GM20000 (cell line): ENCODE data around the gene ARHGEF16.

Experiments used
- DNase-seq: peaks from one replicate; pipeline ENCODE4 v3.0.0; 2012; ENCODE audit warnings: low spot score
- TF ChIP-seq, protein P1 (sequence below): IDR thresholded peaks from 2 replicates; pipeline ENCODE4 v1.5.1; 2012; ENCODE audit warnings: mild to moderate bottlenecking, control low read depth; ENCODE audit errors: extremely low read depth, missing control alignments

ARHGEF16 gene

DNA sequence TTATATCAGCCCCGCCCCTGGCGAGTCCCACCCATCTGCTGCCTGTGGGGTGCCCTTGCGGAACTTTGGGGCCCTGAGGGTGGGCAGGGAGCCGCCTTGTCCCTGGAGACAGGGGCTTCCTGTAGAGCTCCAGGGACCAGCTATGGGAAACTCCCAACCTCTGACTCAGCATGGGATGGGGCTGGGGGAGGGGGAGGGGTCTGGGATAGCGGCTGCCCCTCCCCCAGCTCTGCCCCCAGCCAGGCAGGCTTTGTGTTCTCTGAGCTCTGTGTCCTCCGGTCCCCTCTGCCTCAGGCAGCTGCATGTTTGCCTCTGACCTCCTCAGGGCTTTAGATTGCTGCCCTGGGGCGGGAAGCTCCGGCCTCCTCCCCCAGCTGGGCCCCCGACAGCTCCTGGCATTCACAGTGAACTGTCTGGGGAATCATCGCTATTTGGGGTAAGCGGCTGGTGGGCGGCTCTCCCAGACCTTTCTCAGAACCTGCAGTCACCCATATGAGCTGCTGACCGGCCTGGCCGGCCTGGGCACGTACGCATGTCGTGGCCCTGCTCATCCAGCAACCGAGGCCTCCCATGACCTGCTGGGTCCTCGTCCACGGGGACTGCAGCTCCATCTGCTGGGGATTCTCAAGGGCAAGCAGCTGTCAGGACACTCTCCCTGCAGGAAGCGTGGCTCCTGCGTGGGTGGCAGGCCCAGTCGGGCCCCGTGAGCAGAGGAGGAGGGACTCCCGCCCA is 17.1 kb downstream of the ARHGEF16 start:
- no peak for DNase-seq
- TF ChIP-seq, protein P1, sequence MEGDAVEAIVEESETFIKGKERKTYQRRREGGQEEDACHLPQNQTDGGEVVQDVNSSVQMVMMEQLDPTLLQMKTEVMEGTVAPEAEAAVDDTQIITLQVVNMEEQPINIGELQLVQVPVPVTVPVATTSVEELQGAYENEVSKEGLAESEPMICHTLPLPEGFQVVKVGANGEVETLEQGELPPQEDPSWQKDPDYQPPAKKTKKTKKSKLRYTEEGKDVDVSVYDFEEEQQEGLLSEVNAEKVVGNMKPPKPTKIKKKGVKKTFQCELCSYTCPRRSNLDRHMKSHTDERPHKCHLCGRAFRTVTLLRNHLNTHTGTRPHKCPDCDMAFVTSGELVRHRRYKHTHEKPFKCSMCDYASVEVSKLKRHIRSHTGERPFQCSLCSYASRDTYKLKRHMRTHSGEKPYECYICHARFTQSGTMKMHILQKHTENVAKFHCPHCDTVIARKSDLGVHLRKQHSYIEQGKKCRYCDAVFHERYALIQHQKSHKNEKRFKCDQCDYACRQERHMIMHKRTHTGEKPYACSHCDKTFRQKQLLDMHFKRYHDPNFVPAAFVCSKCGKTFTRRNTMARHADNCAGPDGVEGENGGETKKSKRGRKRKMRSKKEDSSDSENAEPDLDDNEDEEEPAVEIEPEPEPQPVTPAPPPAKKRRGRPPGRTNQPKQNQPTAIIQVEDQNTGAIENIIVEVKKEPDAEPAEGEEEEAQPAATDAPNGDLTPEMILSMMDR = no peak

GRCh38 chr1:3472088-3472850 is 17.8 kb downstream of the ARHGEF16 start:
- TF ChIP-seq, protein P1 = no peak
- DNase-seq = no peak

- DNase-seq = no peak
Observed at GRCh38 chr1:3472906-3473305, 18.4 kb downstream of the ARHGEF16 start.

GRCh38 chr1:3473381-3473844 is 18.9 kb downstream of the ARHGEF16 start:
- TF ChIP-seq, protein P1 = no peak
- DNase-seq = no peak

More at GRCh38 chr1:3472906-3473305, 18.4 kb downstream of the ARHGEF16 start:
- TF ChIP-seq, protein P1 = no peak

- DNase-seq = no peak
- TF ChIP-seq, protein P1 = no peak
Observed at GRCh38 chr1:3474016-3474415, 19.6 kb downstream of the ARHGEF16 start.

- no peak for DNase-seq
- TF ChIP-seq, protein P1 = no peak
Observed at GRCh38 chr1:3474421-3474820, 20.0 kb downstream of the ARHGEF16 start.
